Psoas muscle (tissue), 8 donors: ENCODE results near the gene LIX1L. TPM values are rescaled to one million over a fixed set of nuclear protein-coding genes. Genes with fewer than 3 reads are reported as not detected.
A peak's percentile ranks its signal among the peaks of the same experiment; 100 is the strongest.

Experiments
- ATAC-seq, 4 donors: fragments of 200-7000 bp; cut with Tn5 transposase; one replicate each; pipeline ENCODE4 v1.9.1; 2020; ENCODE audit warnings: moderate library complexity in 3 of 4, mild to moderate bottlenecking in 2 of 4
- DNase-seq, 2 donors: peaks; one replicate each; pipeline ENCODE4 v3.0.0-alpha.2; 2020
- H3K27ac ChIP-seq: fragments of 200-600 bp; one replicate; pipeline ENCODE4 v1.8.0; 2022
- H3K27me3 ChIP-seq, 3 donors: fragments of 200-600 bp in 1 of 3; one replicate each; pipeline versions ENCODE4 v1.6.1 to v1.8.0; 2013 to 2022; ENCODE audit warnings: low read length in 2 of 3, mild to moderate bottlenecking in 2 of 3, moderate library complexity in 1 of 3; ENCODE audit not compliant: insufficient read depth in 3 of 3
- H3K36me3 ChIP-seq, 2 donors: fragments of 200-600 bp in 1 of 2; one replicate each; pipeline versions ENCODE4 v1.6.1 to v1.8.0; 2013 to 2022; ENCODE audit warnings: low read depth in 1 of 2, mild to moderate bottlenecking in 1 of 2, moderate library complexity in 1 of 2; ENCODE audit not compliant: insufficient read depth in 1 of 2
- H3K4me1 ChIP-seq: fragments of 200-600 bp; one replicate; pipeline ENCODE4 v1.8.0; 2022
- H3K4me3 ChIP-seq: fragments of 200-600 bp; one replicate; pipeline ENCODE4 v1.8.0; 2022; ENCODE audit warnings: mild to moderate bottlenecking
- H3K9me3 ChIP-seq: fragments of 200-600 bp; one replicate; pipeline ENCODE4 v1.8.0; 2022
- CTCF ChIP-seq: fragments of 200-600 bp; IDR thresholded peaks from one replicate; pipeline ENCODE4 v1.8.0; 2022; ENCODE audit warnings: antibody characterized with exemption
- WGBS, 3 donors: extraction: QIAGEN DNeasy Blood & Tissue Kit; methylation state at CpG; one replicate each; pipeline versions ENCODE4 v1.1.6 to v1.1.7; 2013; 5-methylcytosine and 5-hydroxymethylcytosine counted together
- intact Hi-C, 2 donors: fragments of 100-400 bp; cut with DNase I; formaldehyde crosslinking; loops; one replicate each; pipeline versions ENCODE4 v1.11.0 to v1.14.2; 2022
- polyA plus RNA-seq, 3 donors: library from polyadenylated mRNA; stranded (reverse); fragments of 200-250 nt; gene quantifications; one replicate each; pipeline ENCODE4 v1.2.3, GENCODE V29; 2013
- total RNA-seq, 4 donors: library from RNA; stranded (reverse); fragmentation: NEBNext Ultra II Directional in 2 of 4; extraction: Animal tissue kit (Norgen Biotek cat#: 25700) in 2 of 4; gene quantifications; one replicate each; pipeline versions ENCODE4 v1.2.1 to v1.2.4, GENCODE V29; 2021 to 2023
- donor health status: healthy with polysubstance abuse.
- donor health status: DM: no; HTN: no; CAD: no; lungs with moderate emphysema.
- donor health status: Bipolar disorder and iron deficiency.
- donor health status: healthy.
- donor health status: DM: yes; HTN: yes; CAD: no.
- donor health status: DM: no; HTN: no; CAD: no.
- donor health status: DM: no; HTN: no; CAD: no.
- donor health status: DM: yes; HTN: yes; CAD: no.

Gene LIX1L
- total and polyA plus RNA-seq, 7 donors: 14.6 to 59.7 (median 28.1) TPM

- ATAC-seq: peak; percentile 21 to 31 (median 29)
- Histone ChIP-seq H3K27me3 (no peaks in the 10 kb centered on the region), H3K9me3 (no peaks in the 10 kb centered on the region), H3K4me3 (peak overlapping the region; percentile 80), H3K27ac (peak overlapping the region; percentile 98), H3K4me1 (peaks cover 10% of the 10 kb centered on the region), H3K36me3 (peaks cover 24 to 39% of the 10 kb centered on the region in 2 donors)
- no peak for TF ChIP-seq CTCF
- 16 to 31% (median 20%) methylated on average over 10 of the region's 10 CpGs for WGBS, 3 donors
- peak; percentile 36 to 67 for DNase-seq
- intact Hi-C loops: no loop called here
Observed at GRCh38 chr1:145991735-145992412, 34.1 kb upstream of the LIX1L start.

GRCh38 chr1:145990249-145990855, 32.5 kb upstream of the LIX1L start:
- peak; percentile 59 to 81 for DNase-seq
- Histone ChIP-seq H3K4me1 (peaks cover 22% of the 10 kb centered on the region), H3K36me3 (peaks cover 21 to 30% of the 10 kb centered on the region in 2 donors), H3K27ac (peak overlapping the region; percentile 98), H3K9me3 (no peaks in the 10 kb centered on the region), H3K4me3 (no peak overlapping the region), H3K27me3 (no peaks in the 10 kb centered on the region)
- intact Hi-C loops: no loop called here
- WGBS, 3 donors: 34 to 60% (median 35%) methylated on average over 7 of the region's 7 CpGs
- peak; percentile 18 to 26 (median 21) for ATAC-seq
- no peak for TF ChIP-seq CTCF

GRCh38 chr1:145988773-145989172, 31.0 kb upstream of the LIX1L start:
- Histone ChIP-seq H3K27me3 (no peaks in the 10 kb centered on the region), H3K4me1 (peaks cover 37% of the 10 kb centered on the region), H3K9me3 (no peaks in the 10 kb centered on the region), H3K36me3 (peaks cover 7 to 14% of the 10 kb centered on the region in 2 donors), H3K27ac (peak overlapping the region; percentile 98), H3K4me3 (no peak overlapping the region)
- DNase-seq (no peak), ATAC-seq (no peak)
- intact Hi-C loops: no loop called here
- 62 to 72% (median 66%) methylated on average over 5 of the region's 5 CpGs for WGBS, 3 donors
- TF ChIP-seq CTCF: no peak

- intact Hi-C loops: no loop called here
- Histone ChIP-seq H3K27me3 (no peaks in the 10 kb centered on the region), H3K36me3 (peaks cover 0 to 6% of the 10 kb centered on the region in 2 donors), H3K9me3 (no peaks in the 10 kb centered on the region), H3K4me3 (no peak overlapping the region), H3K4me1 (peaks cover 39% of the 10 kb centered on the region), H3K27ac (peak overlapping the region; percentile 98)
- ATAC-seq (no peak), DNase-seq (peak in 1 of 2 donors; percentile 28)
- TF ChIP-seq CTCF: no peak
- WGBS, 3 donors: 94 to 100% (median 96%) methylated on average over 1 of the region's 1 CpG
Observed at GRCh38 chr1:145987926-145988325, 30.1 kb upstream of the LIX1L start.
